Body of pancreas (tissue), 4 donors: ENCODE results near the gene EDN1.

Experiments
- POLR2A ChIP-seq, 3 donors: fragments of 450-650 bp; IDR thresholded peaks; one replicate each; pipeline ENCODE4 v1.6.1; 2016; ENCODE audit warnings: antibody characterized with exemption in 3 of 3, mild to moderate bottlenecking in 2 of 3
- TF ChIP-seq, protein P1 (sequence below), 7 experiments: fragments of 450-650 bp in 4 of 7; fragments of 200-600 bp in 3 of 7; sonication (generic) in 3 of 7; IDR thresholded peaks; one replicate each; pipeline ENCODE4 v1.5.1; 2016 to 2019; ENCODE audit warnings: antibody characterized with exemption in 7 of 7

DNA sequence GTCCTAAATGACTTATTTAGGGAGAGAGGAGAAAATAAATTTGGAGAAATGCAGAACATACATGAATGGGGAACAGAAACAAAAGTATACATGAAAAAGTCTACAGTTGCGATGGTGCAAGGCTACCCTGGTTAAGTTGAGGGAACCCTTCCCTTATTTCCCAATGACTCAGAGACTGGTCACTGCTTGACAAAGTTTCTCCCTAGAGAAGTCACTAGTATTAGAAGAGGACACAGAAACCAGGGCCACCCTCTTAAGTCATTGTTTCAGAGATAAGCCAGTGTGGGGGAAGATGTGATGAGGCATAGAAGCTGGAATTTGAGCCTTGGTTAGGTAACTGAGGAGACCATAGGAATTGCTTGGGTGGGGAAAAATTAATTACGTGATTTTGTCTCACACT, 24.4 kb upstream of the EDN1 start:
- TF ChIP-seq, protein P1, sequence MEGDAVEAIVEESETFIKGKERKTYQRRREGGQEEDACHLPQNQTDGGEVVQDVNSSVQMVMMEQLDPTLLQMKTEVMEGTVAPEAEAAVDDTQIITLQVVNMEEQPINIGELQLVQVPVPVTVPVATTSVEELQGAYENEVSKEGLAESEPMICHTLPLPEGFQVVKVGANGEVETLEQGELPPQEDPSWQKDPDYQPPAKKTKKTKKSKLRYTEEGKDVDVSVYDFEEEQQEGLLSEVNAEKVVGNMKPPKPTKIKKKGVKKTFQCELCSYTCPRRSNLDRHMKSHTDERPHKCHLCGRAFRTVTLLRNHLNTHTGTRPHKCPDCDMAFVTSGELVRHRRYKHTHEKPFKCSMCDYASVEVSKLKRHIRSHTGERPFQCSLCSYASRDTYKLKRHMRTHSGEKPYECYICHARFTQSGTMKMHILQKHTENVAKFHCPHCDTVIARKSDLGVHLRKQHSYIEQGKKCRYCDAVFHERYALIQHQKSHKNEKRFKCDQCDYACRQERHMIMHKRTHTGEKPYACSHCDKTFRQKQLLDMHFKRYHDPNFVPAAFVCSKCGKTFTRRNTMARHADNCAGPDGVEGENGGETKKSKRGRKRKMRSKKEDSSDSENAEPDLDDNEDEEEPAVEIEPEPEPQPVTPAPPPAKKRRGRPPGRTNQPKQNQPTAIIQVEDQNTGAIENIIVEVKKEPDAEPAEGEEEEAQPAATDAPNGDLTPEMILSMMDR (IDR thresholded peaks at IDR 0.05) = no peak
- no peak for TF ChIP-seq POLR2A (IDR thresholded peaks at IDR 0.05)
